Measurements from ENCODE around the gene CASQ1. TPM values are rescaled to one million over a fixed set of nuclear protein-coding genes. Genes with fewer than 3 reads are reported as not detected.
A peak's percentile ranks its signal among the peaks of the same experiment; 100 is the strongest.

Gene CASQ1
- total and polyA plus RNA-seq, 2 experiments from 2014 or later, result 21.4 to 23.6 TPM

GRCh38 chr1:160157174-160157573 lies 33.2 kb upstream of the CASQ1 start:
- Histone ChIP-seq H3K4me1 (ENCODE audit: low read depth) (peaks cover 1% of the 10 kb centered on the region), H3K9me3 (ENCODE audit: low read depth) (no peaks in the 10 kb centered on the region), H3K27me3 (no peaks in the 10 kb centered on the region), H3K4me3 (no peak overlapping the region), H3K27ac (no peak overlapping the region), H3K36me3 (no peaks in the 10 kb centered on the region)
- no peak for TF ChIP-seq CTCF (IDR thresholded peaks at IDR 0.05; ENCODE audit: low read depth, low read length)
- no peak for DNase-seq (ENCODE audit: low read depth in 1 of 2, low spot score in 1 of 2)

GRCh38 chr1:160158031-160158430 lies 32.3 kb upstream of the CASQ1 start:
- H3K9me3 ChIP-seq (ENCODE audit: low read depth), result no peaks in the 10 kb centered on the region
- DNase-seq (ENCODE audit: low read depth in 1 of 2, low spot score in 1 of 2), result no peak
- no peaks in the 10 kb centered on the region for H3K4me1 ChIP-seq (ENCODE audit: low read depth)
- H3K36me3 ChIP-seq, result no peaks in the 10 kb centered on the region
- no peak overlapping the region for H3K4me3 ChIP-seq
- TF ChIP-seq CTCF (IDR thresholded peaks at IDR 0.05; ENCODE audit: low read depth, low read length), result no peak
- no peaks in the 10 kb centered on the region for H3K27me3 ChIP-seq
- no peak overlapping the region for H3K27ac ChIP-seq

- no peaks in the 10 kb centered on the region for H3K36me3 ChIP-seq
- no peak for DNase-seq (ENCODE audit: low read depth in 1 of 2, low spot score in 1 of 2)
- H3K4me3 ChIP-seq, result no peak overlapping the region
- H3K27ac ChIP-seq, result no peak overlapping the region
- H3K27me3 ChIP-seq, result no peaks in the 10 kb centered on the region
- no peak for TF ChIP-seq CTCF (IDR thresholded peaks at IDR 0.05; ENCODE audit: low read depth, low read length)
- no peaks in the 10 kb centered on the region for H3K4me1 ChIP-seq (ENCODE audit: low read depth)
- no peaks in the 10 kb centered on the region for H3K9me3 ChIP-seq (ENCODE audit: low read depth)
Measured at GRCh38 chr1:160158534-160158933, 31.8 kb upstream of the CASQ1 start.

GRCh38 chr1:160159846-160160245 lies 30.5 kb upstream of the CASQ1 start:
- H3K9me3 ChIP-seq (ENCODE audit: low read depth), result no peaks in the 10 kb centered on the region
- no peak overlapping the region for H3K4me3 ChIP-seq
- TF ChIP-seq CTCF (IDR thresholded peaks at IDR 0.05; ENCODE audit: low read depth, low read length), result no peak
- H3K36me3 ChIP-seq, result no peaks in the 10 kb centered on the region
- H3K27ac ChIP-seq, result no peak overlapping the region
- no peaks in the 10 kb centered on the region for H3K4me1 ChIP-seq (ENCODE audit: low read depth)
- DNase-seq (ENCODE audit: low read depth in 1 of 2, low spot score in 1 of 2), result no peak
- H3K27me3 ChIP-seq, result no peaks in the 10 kb centered on the region

GRCh38 chr1:160161965-160162705 lies 28.2 kb upstream of the CASQ1 start:
- Histone ChIP-seq H3K9me3 (ENCODE audit: low read depth) (no peaks in the 10 kb centered on the region), H3K27me3 (no peaks in the 10 kb centered on the region)

More at GRCh38 chr1:160161965-160162705, 28.2 kb upstream of the CASQ1 start:
- H3K4me3 ChIP-seq, result no peak overlapping the region
- no peak overlapping the region for H3K27ac ChIP-seq
- H3K36me3 ChIP-seq, result no peaks in the 10 kb centered on the region
- H3K4me1 ChIP-seq (ENCODE audit: low read depth), result peaks cover under 1% of the 10 kb centered on the region
- TF ChIP-seq CTCF (IDR thresholded peaks at IDR 0.05; ENCODE audit: low read depth, low read length), result peak; percentile 55
- DNase-seq (ENCODE audit: low read depth in 1 of 2, low spot score in 1 of 2), result peak; percentile 39 to 71

All from cardiac muscle cell (in vitro differentiated cells and primary cell).